B cell (primary cell): ENCODE results near the gene BTNL3. TPM values are rescaled to one million over a fixed set of nuclear protein-coding genes. Genes with fewer than 3 reads are reported as not detected.
A peak's percentile ranks its signal among the peaks of the same experiment; 100 is the strongest.

ENCODE experiments used
- ATAC-seq: fragments of 200-7000 bp; cut with Tn5 transposase; one replicate; pipeline ENCODE4 v1.10.0; 2021; ENCODE audit warnings: low read depth, mild to moderate bottlenecking, moderate number of reproducible peaks, moderate library complexity
- CTCF ChIA-PET: fragments of 350-600 bp; sonication (Branson Sonifier 250); formaldehyde crosslinking; loops from one replicate; lab custom pipeline; 2021; ENCODE audit warnings: antibody characterized with exemption, inconsistent platforms; lab: Charles Lee
- POLR2A ChIA-PET: fragments of 350-600 bp; sonication (Branson Sonifier 250); formaldehyde crosslinking; loops from one replicate; lab custom pipeline; 2021; ENCODE audit warnings: antibody characterized with exemption; lab: Charles Lee
- DNase-seq: peaks from one replicate; pipeline ENCODE4 v3.0.0; 2013
- H2AFZ ChIP-seq: 2 replicates; pipeline ENCODE4 v1.6.1; 2012; ENCODE audit warnings: mild to moderate bottlenecking, low read depth, low read length; ENCODE audit not compliant: insufficient read depth, poor library complexity, severe bottlenecking
- H3K27ac ChIP-seq, 2 donors: 1 replicate in 1 of 2; 2 replicates in 1 of 2; pipeline ENCODE4 v1.5.1; 2012 to 2013; ENCODE audit warnings: low read length in 2 of 2, mild to moderate bottlenecking in 2 of 2, moderate library complexity in 1 of 2
- H3K27me3 ChIP-seq, 4 experiments: fragments of 200-600 bp in 1 of 4; sonication (generic) in 1 of 4; replicated peaks in 1 of 4; 1 replicate in 2 of 4; 2 replicates in 2 of 4; pipeline versions ENCODE4 v1.6.1 to v1.7.0; 2013 to 2016; ENCODE audit warnings: low read length in 3 of 4, mild to moderate bottlenecking in 2 of 4, mixed read lengths in 1 of 4, moderate library complexity in 1 of 4; ENCODE audit not compliant: insufficient read depth in 4 of 4, control insufficient read depth in 3 of 4; ENCODE audit errors: control extremely low read depth in 1 of 4
- H3K36me3 ChIP-seq, 2 experiments: replicated peaks in 1 of 2; 1 replicate in 1 of 2; 2 replicates in 1 of 2; pipeline versions ENCODE4 v1.6.1 to v1.7.1; 2013; ENCODE audit warnings: low read length in 1 of 2; ENCODE audit not compliant: insufficient read depth in 2 of 2, control insufficient read depth in 1 of 2; ENCODE audit errors: control extremely low read depth in 1 of 2, extremely low read depth in 1 of 2
- H3K4me1 ChIP-seq, 2 donors: fragments of 200-600 bp in 1 of 2; sonication (generic) in 1 of 2; 1 replicate in 1 of 2; 2 replicates in 1 of 2; pipeline versions ENCODE4 v1.5.1 to v1.6.1; 2013 to 2017; ENCODE audit warnings: low read length in 2 of 2; ENCODE audit not compliant: control insufficient read depth in 2 of 2, insufficient read depth in 2 of 2
- H3K4me2 ChIP-seq: replicated peaks from 2 replicates; pipeline ENCODE3; 2012; ENCODE audit warnings: mild to moderate bottlenecking, low read depth, low read length; ENCODE audit not compliant: poor library complexity, severe bottlenecking
- H3K4me3 ChIP-seq, 5 experiments: fragments of 200-600 bp in 1 of 5; sonication (generic) in 1 of 5; 1 replicate in 3 of 5; 2 replicates in 2 of 5; pipeline versions ENCODE4 v1.5.1 to v1.7.0; 2011 to 2016; ENCODE audit warnings: low read length in 4 of 5, mild to moderate bottlenecking in 4 of 5, low read depth in 2 of 5, control low read depth in 1 of 5, moderate library complexity in 1 of 5; ENCODE audit not compliant: insufficient read depth in 1 of 5; ENCODE audit errors: control extremely low read depth in 1 of 5, extremely low read depth in 1 of 5
- H3K79me2 ChIP-seq: fragments of 200-600 bp; sonication (generic); one replicate; pipeline ENCODE4 v1.6.0; 2016; ENCODE audit warnings: low read length; ENCODE audit not compliant: control insufficient read depth, insufficient read depth
- H3K9ac ChIP-seq: fragments of 200-600 bp; sonication (generic); 2 replicates; pipeline ENCODE4 v1.6.1; 2017; ENCODE audit warnings: mild to moderate bottlenecking, low read length, moderate library complexity
- H3K9me3 ChIP-seq, 3 donors: one replicate each; pipeline versions ENCODE4 v1.6.1 to v1.7.1; 2013; ENCODE audit warnings: low read length in 2 of 3; ENCODE audit not compliant: control insufficient read depth in 2 of 3, insufficient read depth in 1 of 3; ENCODE audit errors: control extremely low read depth in 1 of 3
- H4K20me1 ChIP-seq: 2 replicates; pipeline ENCODE4 v1.6.0; 2012; ENCODE audit warnings: mild to moderate bottlenecking, low read length; ENCODE audit not compliant: insufficient read depth, control insufficient read depth, poor library complexity, severe bottlenecking
- H3K27ac Mint-ChIP-seq: one replicate; pipeline ENCODE4 v1.8.0; 2021; ENCODE audit warnings: mixed read lengths
- H3K27me3 Mint-ChIP-seq: one replicate; pipeline ENCODE4 v1.8.0; 2021; ENCODE audit warnings: mixed read lengths
- H3K4me1 Mint-ChIP-seq: one replicate; pipeline ENCODE4 v1.8.0; 2021; ENCODE audit warnings: mixed read lengths
- H3K4me3 Mint-ChIP-seq: one replicate; pipeline ENCODE4 v1.8.0; 2021; ENCODE audit warnings: mixed read lengths
- H3K9me3 Mint-ChIP-seq: one replicate; pipeline ENCODE4 v1.8.0; 2022; ENCODE audit warnings: mixed read lengths; ENCODE audit not compliant: insufficient read depth
- CTCF ChIP-seq: fragments of 200-600 bp; IDR thresholded peaks from one replicate; pipeline ENCODE4 v1.8.0; 2022; ENCODE audit warnings: antibody characterized with exemption, mild to moderate bottlenecking
- EZH2 ChIP-seq: IDR thresholded peaks from 2 replicates; pipeline ENCODE4 v1.6.1; 2012; ENCODE audit warnings: borderline replicate concordance, low read depth, mild to moderate bottlenecking, moderate library complexity, low read length; ENCODE audit not compliant: insufficient read depth, poor library complexity, severe bottlenecking
- WGBS: methylation state at CpG from one replicate; pipeline ENCODE4 v1.1.5; 2013; ENCODE audit warnings: missing lambda C conversion rate; ENCODE audit not compliant: insufficient coverage; 5-methylcytosine and 5-hydroxymethylcytosine counted together
- intact Hi-C: fragments of 100-400 bp; cut with micrococcal nuclease; formaldehyde crosslinking; loops from one replicate; pipeline ENCODE4 v1.10.0; 2022
- polyA plus RNA-seq: library from polyadenylated mRNA; depleted of rRNA; stranded (reverse); fragments of >200 nt; gene quantifications from 2 replicates; pipeline ENCODE4 v1.2.3, GENCODE V29; 2012
- total RNA-seq, 2 donors: library from RNA; stranded (reverse); fragments of 120-200 nt in 1 of 2; gene quantifications; 1 replicate in 1 of 2; 2 replicates in 1 of 2; pipeline versions ENCODE4 v1.2.3 to v1.2.4, GENCODE V29; 2013 to 2022

BTNL3 gene
- total and polyA plus RNA-seq, 2 donors (not counting 1 experiment from before 2014, with no cell fraction given): not detected

DNA sequence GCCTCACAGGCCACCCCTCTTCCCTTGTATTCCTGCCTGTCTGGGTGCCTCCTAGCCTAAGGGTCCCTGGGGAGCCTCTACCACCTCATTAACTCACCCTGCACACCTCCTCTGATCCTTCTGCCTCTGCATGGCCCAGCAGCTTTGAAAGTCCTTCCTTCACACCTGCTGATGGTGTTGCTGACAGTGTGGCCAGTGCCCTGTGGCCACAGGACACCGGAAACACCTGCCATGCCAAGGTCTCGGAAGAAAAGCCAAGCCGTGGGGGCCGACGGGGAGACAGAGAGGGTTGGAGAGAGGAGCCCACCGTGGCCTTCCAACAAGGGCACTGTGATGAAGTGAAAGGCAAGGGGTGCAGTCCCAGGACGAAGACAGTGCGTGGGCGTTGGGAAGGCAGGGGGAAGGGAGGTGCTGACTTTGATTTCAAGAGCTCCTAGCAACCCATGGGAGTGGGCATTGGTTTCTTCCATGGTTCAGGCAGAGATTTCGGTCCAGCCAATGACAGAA, 55.5 kb downstream of the BTNL3 start:
- Histone ChIP-seq H3K4me2 (no peak overlapping the region), H3K79me2 (no peaks in the 10 kb centered on the region), H3K27me3 (peaks cover 0 to 37% (median 16%) of the 10 kb centered on the region in 4 experiments), H3K9ac (no peak overlapping the region), H3K4me3 (no peak overlapping the region), H4K20me1 (no peaks in the 10 kb centered on the region), H3K4me1 (peaks cover 0 to 6% of the 10 kb centered on the region in 2 donors), H2AFZ (no peak overlapping the region), H3K27ac (no peak overlapping the region), H3K36me3 (no peaks in the 10 kb centered on the region), H3K9me3 (peaks cover 0 to 18% (median 0%) of the 10 kb centered on the region in 3 donors)
- intact Hi-C loops: no loop called here
- DNase-seq: no peak
- 84% methylated on average over 10 of the region's 10 CpGs for WGBS
- no peak for ATAC-seq
- TF ChIP-seq EZH2 (no peak), CTCF (no peak)
- Mint-ChIP-seq H3K4me1 (peaks cover 6% of the 10 kb centered on the region), H3K27ac (no peak overlapping the region), H3K27me3 (peaks cover 38% of the 10 kb centered on the region), H3K9me3 (no peaks in the 10 kb centered on the region), H3K4me3 (no peak overlapping the region)
- ChIA-PET CTCF (interaction anchor here (1.5 to 1.8 kb wide), 2 partner anchors 10 to 176 kb away, joined by 3 to 12 read pairs; no protein-coding TSS in a partner anchor), POLR2A (interaction anchor here (0.8 kb wide), 1 partner anchor 10 kb away, joined by 4 read pairs; no protein-coding TSS in a partner anchor)

DNA sequence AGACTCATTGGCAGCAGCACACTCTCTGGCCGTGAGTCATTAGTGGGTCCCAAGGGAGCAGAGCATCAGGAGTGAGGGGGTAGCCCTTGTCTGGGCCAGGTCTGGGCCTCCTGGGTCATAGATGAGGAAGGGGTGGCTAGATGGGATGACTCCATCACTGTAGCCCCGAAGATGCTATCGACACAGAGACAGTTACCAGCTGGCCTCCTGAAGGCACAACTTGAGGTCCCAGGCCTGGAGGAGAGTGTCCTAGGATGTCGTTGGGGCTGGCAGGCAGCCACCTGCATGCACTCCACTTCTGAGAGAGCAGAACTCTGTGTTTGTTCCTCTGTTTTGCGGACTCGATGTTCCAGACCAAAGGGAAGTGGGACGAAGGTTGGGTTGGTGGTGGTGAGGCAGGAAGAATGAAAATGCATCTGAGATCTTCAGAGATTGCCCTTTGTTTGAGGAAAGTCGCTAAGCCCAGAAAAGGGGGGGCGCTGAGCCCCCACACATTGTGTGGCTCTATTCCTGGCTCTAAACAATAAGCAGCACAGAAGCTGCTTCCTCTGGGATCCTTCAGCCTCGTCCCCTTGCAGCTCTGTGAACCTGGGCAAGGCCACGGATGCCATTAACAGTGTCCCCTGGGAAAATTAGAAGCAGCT, 56.1 kb downstream of the BTNL3 start:
- Histone ChIP-seq H3K4me3 (no peak overlapping the region), H3K36me3 (no peaks in the 10 kb centered on the region), H3K4me1 (peaks cover 0 to 7% of the 10 kb centered on the region in 2 donors), H3K79me2 (no peaks in the 10 kb centered on the region), H3K9ac (no peak overlapping the region), H4K20me1 (no peaks in the 10 kb centered on the region), H2AFZ (no peak overlapping the region), H3K27ac (no peak overlapping the region), H3K9me3 (peaks cover 0 to 20% (median 0%) of the 10 kb centered on the region in 3 donors), H3K27me3 (peaks cover 0 to 40% (median 20%) of the 10 kb centered on the region in 4 experiments), H3K4me2 (no peak overlapping the region)
- peaks cover 40% of the 10 kb centered on the region for H3K27me3 Mint-ChIP-seq
- ATAC-seq (peak; percentile 66), DNase-seq (no peak)
- TF ChIP-seq EZH2: no peak
- no peak for TF ChIP-seq CTCF
- CTCF ChIA-PET: interaction anchor here (1.5 to 1.8 kb wide), 2 partner anchors 9 to 176 kb away, joined by 3 to 12 read pairs; no protein-coding TSS in a partner anchor
- 35% methylated on average over 8 of the region's 11 CpGs for WGBS
- intact Hi-C loops: no loop called here
- H3K27ac Mint-ChIP-seq: no peak overlapping the region
- POLR2A ChIA-PET: no interaction called here
- no peaks in the 10 kb centered on the region for H3K9me3 Mint-ChIP-seq
- peaks cover 11% of the 10 kb centered on the region for H3K4me1 Mint-ChIP-seq
- no peak overlapping the region for H3K4me3 Mint-ChIP-seq
